H9 (cell line): ENCODE data around the gene LYZL6. TPM values are rescaled to one million over a fixed set of nuclear protein-coding genes. Genes with fewer than 3 reads are reported as not detected.

Source experiments
- DNase-seq: peaks from one replicate; pipeline ENCODE4 v3.0.0-alpha.2; 2017
- H2AFZ ChIP-seq: one replicate; pipeline ENCODE4 v1.6.1; 2013; ENCODE audit warnings: mild to moderate bottlenecking, low read length, control low read depth, moderate library complexity
- H2AK5ac ChIP-seq: 2 replicates; pipeline ENCODE4 v1.6.1; 2013; ENCODE audit warnings: low read length, control low read depth, mixed read lengths; ENCODE audit not compliant: insufficient read length
- H2BK120ac ChIP-seq: one replicate; pipeline ENCODE4 v1.6.1; 2013; ENCODE audit warnings: low read depth, mild to moderate bottlenecking, low read length, control low read depth, inconsistent platforms; ENCODE audit not compliant: poor library complexity, severe bottlenecking
- H2BK12ac ChIP-seq: 2 replicates; pipeline ENCODE4 v1.6.1; 2013; ENCODE audit warnings: low read length, control low read depth, mixed read lengths, low read depth; ENCODE audit not compliant: insufficient read length
- H2BK15ac ChIP-seq: 2 replicates; pipeline ENCODE4 v1.6.1; 2013; ENCODE audit warnings: low read depth, low read length, control low read depth
- H2BK20ac ChIP-seq: one replicate; pipeline ENCODE4 v1.6.1; 2013; ENCODE audit warnings: low read depth, mild to moderate bottlenecking, low read length, control low read depth, inconsistent platforms; ENCODE audit not compliant: poor library complexity, severe bottlenecking
- H2BK5ac ChIP-seq: 2 replicates; pipeline ENCODE4 v1.6.1; 2013; ENCODE audit warnings: low read length, control low read depth, mixed read lengths; ENCODE audit not compliant: insufficient read length
- H3K14ac ChIP-seq: 2 replicates; pipeline ENCODE4 v1.6.1; 2013; ENCODE audit warnings: low read length, control low read depth; ENCODE audit not compliant: insufficient read depth
- H3K18ac ChIP-seq: 2 replicates; pipeline ENCODE4 v1.6.1; 2013; ENCODE audit warnings: low read depth, mild to moderate bottlenecking, mixed read lengths, low read length, control low read depth; ENCODE audit not compliant: insufficient read length
- H3K23ac ChIP-seq: 2 replicates; pipeline ENCODE4 v1.6.1; 2013; ENCODE audit warnings: low read length, control low read depth, mixed read lengths, low read depth; ENCODE audit not compliant: insufficient read length
- H3K23me2 ChIP-seq: 2 replicates; pipeline ENCODE4 v1.6.1; 2013; ENCODE audit warnings: low read depth, mild to moderate bottlenecking, mixed read lengths, low read length, control low read depth; ENCODE audit not compliant: insufficient read length, poor library complexity, severe bottlenecking
- H3K27ac ChIP-seq: 2 replicates; pipeline ENCODE4 v1.5.1; 2013; ENCODE audit warnings: low read length, control low read depth, mixed read lengths, low read depth; ENCODE audit not compliant: insufficient read length
- H3K27me3 ChIP-seq: 2 replicates; pipeline ENCODE4 v1.6.1; 2013; ENCODE audit warnings: low read length, control low read depth, inconsistent platforms; ENCODE audit not compliant: insufficient read depth
- H3K4ac ChIP-seq: 2 replicates; pipeline ENCODE4 v1.6.1; 2013; ENCODE audit warnings: low read depth, mild to moderate bottlenecking, control low read depth, inconsistent platforms, low read length, moderate library complexity
- H3K4me1 ChIP-seq: 2 replicates; pipeline ENCODE4 v1.6.1; 2013; ENCODE audit warnings: low read length, control low read depth, inconsistent platforms; ENCODE audit not compliant: insufficient read depth
- H3K4me2 ChIP-seq: 2 replicates; pipeline ENCODE4 v1.6.1; 2013; ENCODE audit warnings: low read length, control low read depth, mixed read lengths; ENCODE audit not compliant: insufficient read length, insufficient read depth
- H3K56ac ChIP-seq: 2 replicates; pipeline ENCODE4 v1.6.1; 2013; ENCODE audit warnings: low read depth, mild to moderate bottlenecking, mixed read lengths, low read length, control low read depth; ENCODE audit not compliant: insufficient read length
- H3K79me1 ChIP-seq: 2 replicates; pipeline ENCODE4 v1.6.1; 2013; ENCODE audit warnings: low read depth, mild to moderate bottlenecking, moderate library complexity, low read length, control low read depth, inconsistent platforms; ENCODE audit not compliant: insufficient read depth, poor library complexity, severe bottlenecking
- H3K79me2 ChIP-seq: 2 replicates; pipeline ENCODE4 v1.6.1; 2013; ENCODE audit warnings: low read length, control low read depth, inconsistent platforms; ENCODE audit not compliant: insufficient read depth
- H3K9ac ChIP-seq: 2 replicates; pipeline ENCODE4 v1.6.1; 2013; ENCODE audit warnings: low read length, control low read depth, mixed read lengths; ENCODE audit not compliant: insufficient read length; ENCODE audit errors: extremely low read depth
- H3K9me3 ChIP-seq: one replicate; pipeline ENCODE4 v1.6.1; 2013; ENCODE audit warnings: low read depth, low read length, inconsistent platforms; ENCODE audit not compliant: control insufficient read depth
- H3T11ph ChIP-seq: one replicate; pipeline ENCODE4 v1.6.1; 2013; ENCODE audit warnings: mild to moderate bottlenecking, low read length, control low read depth, inconsistent platforms
- H4K20me1 ChIP-seq: one replicate; pipeline ENCODE4 v1.6.1; 2013; ENCODE audit not compliant: control insufficient read depth, insufficient read length, insufficient read depth
- H4K5ac ChIP-seq: 2 replicates; pipeline ENCODE4 v1.6.1; 2013; ENCODE audit warnings: low read depth, mild to moderate bottlenecking, mixed read lengths, low read length, control low read depth; ENCODE audit not compliant: insufficient read length
- H4K8ac ChIP-seq: replicated peaks from 2 replicates; pipeline ENCODE4 v1.6.1; 2013; ENCODE audit warnings: low read length, control low read depth, mixed read lengths, low read depth; ENCODE audit not compliant: insufficient read length
- H4K91ac ChIP-seq: 2 replicates; pipeline ENCODE4 v1.6.1; 2013; ENCODE audit warnings: low read depth, mild to moderate bottlenecking, moderate library complexity, mixed read lengths, low read length, control low read depth; ENCODE audit not compliant: insufficient read length
- H3K27ac Mint-ChIP-seq, 3 experiments: 2 replicates in 2 of 3; 3 replicates in 1 of 3; pipeline ENCODE4 v1.8.0; 2020 to 2021; ENCODE audit warnings: mixed read lengths in 3 of 3, mild to moderate bottlenecking in 1 of 3, moderate library complexity in 1 of 3
- H3K27me3 Mint-ChIP-seq: 2 replicates; pipeline ENCODE4 v1.8.0; 2021; ENCODE audit warnings: low read depth, mild to moderate bottlenecking, moderate library complexity, mixed read lengths
- H3K36me3 Mint-ChIP-seq, 3 experiments: 2 replicates in 2 of 3; 3 replicates in 1 of 3; pipeline ENCODE4 v1.8.0; 2020 to 2021; ENCODE audit warnings: low read depth in 3 of 3, mixed read lengths in 3 of 3; ENCODE audit not compliant: insufficient read depth in 1 of 3
- H3K4me1 Mint-ChIP-seq, 2 experiments: 2 replicates each; pipeline ENCODE4 v1.8.0; 2020; ENCODE audit warnings: mixed read lengths in 2 of 2
- H3K4me3 Mint-ChIP-seq, 2 experiments: 2 replicates in 1 of 2; 3 replicates in 1 of 2; pipeline ENCODE4 v1.8.0; 2020 to 2021; ENCODE audit warnings: mild to moderate bottlenecking in 2 of 2, mixed read lengths in 2 of 2, moderate library complexity in 1 of 2
- H3K9me3 Mint-ChIP-seq, 2 experiments: 2 replicates in 1 of 2; 3 replicates in 1 of 2; pipeline ENCODE4 v1.8.0; 2020; ENCODE audit warnings: mild to moderate bottlenecking in 2 of 2, mixed read lengths in 2 of 2, moderate library complexity in 1 of 2
- WGBS: extraction: QIAGEN DNeasy Blood & Tissue Kit; methylation state at CpG from one replicate; pipeline ENCODE4 v1.1.7; 2013; ENCODE audit warnings: missing lambda C conversion rate, low lambda C conversion rate, mixed read lengths; ENCODE audit not compliant: insufficient read length; ENCODE audit errors: extremely low coverage; 5-methylcytosine and 5-hydroxymethylcytosine counted together
- total RNA-seq: library from RNA; stranded (reverse); gene quantifications from 2 replicates; pipeline ENCODE4 v1.2.1, GENCODE V29; 2021
- TF ChIP-seq, protein P1 (sequence below): fragments of 200-600 bp; sonication (generic); conservative IDR thresholded peaks from 3 replicates; pipeline ENCODE4 v1.8.0; 2021; ENCODE audit warnings: antibody characterized with exemption, mild to moderate bottlenecking

Gene LYZL6
- total RNA-seq, 1 experiment from 2014 or later, result not detected

DNA sequence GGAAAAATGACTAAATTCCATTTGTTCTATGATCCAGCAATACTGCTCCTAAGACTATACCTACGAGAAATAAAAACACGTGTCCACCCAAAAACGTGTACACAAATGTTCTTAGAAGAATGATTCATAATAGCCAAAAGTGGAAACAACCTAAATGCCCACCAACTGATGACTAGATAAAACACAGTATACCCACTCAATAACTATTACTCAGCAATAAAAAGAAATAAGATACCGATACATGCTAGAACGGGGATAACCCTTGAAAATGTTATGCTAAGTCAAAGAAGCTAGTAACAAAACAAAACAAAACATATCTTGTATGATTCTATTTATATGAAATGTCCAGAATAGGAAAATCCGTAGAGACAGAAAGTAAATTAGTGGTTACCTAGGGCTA, 20.1 kb upstream of the LYZL6 start:
- H2BK20ac ChIP-seq, result no peak overlapping the region
- H2AFZ ChIP-seq, result no peak overlapping the region
- H3K27me3 ChIP-seq, result no peaks in the 10 kb centered on the region
- no peak overlapping the region for H4K91ac ChIP-seq
- no peaks in the 10 kb centered on the region for H3K79me1 ChIP-seq
- no peaks in the 10 kb centered on the region for H3K9me3 ChIP-seq
- H4K20me1 ChIP-seq, result no peaks in the 10 kb centered on the region
- no peak overlapping the region for H3K4ac ChIP-seq
- no peak overlapping the region for H3K18ac ChIP-seq
- WGBS, result no CpG with 5 or more reads among the region's 6 CpGs
- no peak overlapping the region for H4K5ac ChIP-seq
- H3K27ac ChIP-seq, result no peak overlapping the region
- no peak overlapping the region for H2AK5ac ChIP-seq
- H2BK120ac ChIP-seq, result no peak overlapping the region
- no peak for DNase-seq
- no peak overlapping the region for H4K8ac ChIP-seq
- no peak overlapping the region for H3K23ac ChIP-seq
- no peaks in the 10 kb centered on the region for H3K79me2 ChIP-seq
- no peak overlapping the region for H3K14ac ChIP-seq
- H3K36me3 Mint-ChIP-seq, result no peaks in the 10 kb centered on the region
- H2BK15ac ChIP-seq, result no peak overlapping the region
- no peaks in the 10 kb centered on the region for H3K4me1 Mint-ChIP-seq
- H2BK5ac ChIP-seq, result no peak overlapping the region
- H3K4me3 Mint-ChIP-seq, result no peak overlapping the region
- H3K27me3 Mint-ChIP-seq, result no peaks in the 10 kb centered on the region; the same call in 1 of the 2 replicates
- H3K23me2 ChIP-seq, result no peaks in the 10 kb centered on the region
- TF ChIP-seq, protein P1, sequence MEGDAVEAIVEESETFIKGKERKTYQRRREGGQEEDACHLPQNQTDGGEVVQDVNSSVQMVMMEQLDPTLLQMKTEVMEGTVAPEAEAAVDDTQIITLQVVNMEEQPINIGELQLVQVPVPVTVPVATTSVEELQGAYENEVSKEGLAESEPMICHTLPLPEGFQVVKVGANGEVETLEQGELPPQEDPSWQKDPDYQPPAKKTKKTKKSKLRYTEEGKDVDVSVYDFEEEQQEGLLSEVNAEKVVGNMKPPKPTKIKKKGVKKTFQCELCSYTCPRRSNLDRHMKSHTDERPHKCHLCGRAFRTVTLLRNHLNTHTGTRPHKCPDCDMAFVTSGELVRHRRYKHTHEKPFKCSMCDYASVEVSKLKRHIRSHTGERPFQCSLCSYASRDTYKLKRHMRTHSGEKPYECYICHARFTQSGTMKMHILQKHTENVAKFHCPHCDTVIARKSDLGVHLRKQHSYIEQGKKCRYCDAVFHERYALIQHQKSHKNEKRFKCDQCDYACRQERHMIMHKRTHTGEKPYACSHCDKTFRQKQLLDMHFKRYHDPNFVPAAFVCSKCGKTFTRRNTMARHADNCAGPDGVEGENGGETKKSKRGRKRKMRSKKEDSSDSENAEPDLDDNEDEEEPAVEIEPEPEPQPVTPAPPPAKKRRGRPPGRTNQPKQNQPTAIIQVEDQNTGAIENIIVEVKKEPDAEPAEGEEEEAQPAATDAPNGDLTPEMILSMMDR, result no peak
- no peak overlapping the region for H3K56ac ChIP-seq
- H3K4me1 ChIP-seq, result no peaks in the 10 kb centered on the region
- H3K27ac Mint-ChIP-seq, result no peak overlapping the region
- H2BK12ac ChIP-seq, result no peak overlapping the region
- no peak overlapping the region for H3T11ph ChIP-seq
- H3K9me3 Mint-ChIP-seq, result no peaks in the 10 kb centered on the region
- no peak overlapping the region for H3K4me2 ChIP-seq
- H3K9ac ChIP-seq, result no peak overlapping the region
